SKM-1 (cell line): ENCODE measurements around the gene BBOF1.

Experiments
- DNase-seq: peaks from one replicate; lab custom pipeline; 2025; ENCODE audit not compliant: unreplicated experiment; lab: John Stamatoyannopoulos, UW

BBOF1 gene

GRCh38 chr14:74029136-74029535 is 10.0 kb downstream of the BBOF1 start:
- DNase-seq, result no peak

GRCh38 chr14:74034572-74034971 is 15.4 kb downstream of the BBOF1 start:
- no peak for DNase-seq

- DNase-seq, result no peak
Measured at GRCh38 chr14:74035556-74035955, 16.4 kb downstream of the BBOF1 start.

DNA sequence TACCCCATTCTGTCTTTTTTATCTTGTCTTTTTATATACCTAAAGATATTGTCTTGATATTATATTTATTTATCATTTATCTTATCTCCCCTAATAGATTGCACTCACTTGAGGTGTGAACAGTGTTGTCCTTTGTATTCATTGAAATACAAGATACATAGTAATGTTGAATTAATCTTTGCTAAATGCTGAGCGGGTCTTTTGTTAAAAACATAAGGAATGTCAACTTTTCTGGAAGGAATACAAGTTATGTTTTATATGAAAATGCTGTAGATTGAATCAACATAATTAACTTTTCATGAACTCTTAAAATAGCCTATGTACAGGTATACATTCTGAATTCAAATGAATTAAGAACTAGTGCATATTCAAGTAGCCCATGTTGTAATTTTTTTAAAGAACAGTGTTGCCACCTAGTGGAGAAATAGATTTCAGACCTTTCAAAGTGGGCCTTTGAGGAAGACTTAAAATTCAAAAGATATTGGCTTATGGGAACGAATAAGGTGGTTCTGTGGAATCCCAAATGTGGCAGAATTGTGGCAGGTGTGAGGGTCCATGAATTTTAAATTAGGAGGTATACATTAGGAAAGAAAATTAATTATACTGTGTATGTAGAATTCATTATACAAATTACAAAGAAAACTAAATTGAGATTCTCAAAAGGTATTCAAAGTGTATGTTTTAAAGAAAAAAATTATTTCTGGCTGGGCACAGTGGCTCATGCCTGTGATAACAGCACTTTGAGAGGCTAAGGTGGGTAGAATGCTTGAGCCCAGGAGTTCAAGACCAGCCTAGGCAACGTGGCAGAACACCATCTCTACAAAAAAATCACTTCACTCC is 19.1 kb downstream of the BBOF1 start:
- peak; percentile 4 for DNase-seq

DNA sequence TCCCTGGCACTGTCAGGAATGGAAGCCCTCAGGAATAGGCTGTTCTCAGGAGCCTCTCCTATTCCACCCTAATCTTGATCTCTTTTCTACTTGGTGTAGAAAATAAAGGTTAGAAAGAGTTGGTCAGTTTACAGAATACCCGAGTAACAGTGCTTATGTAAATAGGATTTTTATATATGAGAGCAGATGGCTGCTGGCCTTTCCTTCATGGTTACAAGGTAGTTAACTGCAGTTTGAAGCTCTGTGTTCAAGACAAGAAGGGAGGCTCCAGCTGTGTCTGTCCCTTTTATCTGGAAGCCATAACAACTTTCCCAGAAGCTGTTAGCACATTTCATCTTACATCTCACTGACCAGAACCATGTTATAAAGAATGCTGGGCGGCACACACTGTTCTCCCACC is 23.1 kb downstream of the BBOF1 start:
- DNase-seq, result no peak

DNA sequence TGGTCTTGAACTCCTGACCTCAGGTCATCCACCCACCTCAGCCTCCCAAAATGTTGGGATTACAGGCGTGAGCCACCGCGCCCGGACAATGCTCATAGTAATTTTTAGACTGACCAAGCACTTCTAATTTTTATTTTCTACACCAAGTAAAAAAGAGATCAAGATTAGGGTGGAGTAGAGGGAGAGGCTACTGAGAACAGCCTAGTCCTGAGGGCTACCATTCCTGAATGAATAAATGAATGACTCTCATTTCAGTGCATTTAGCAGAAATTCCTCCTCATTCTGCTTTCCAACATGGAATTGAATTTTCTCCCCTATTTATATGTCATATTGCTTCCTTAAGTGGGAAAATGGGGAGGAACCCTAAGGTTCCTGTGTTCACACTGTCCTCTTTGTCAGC is 26.4 kb downstream of the BBOF1 start:
- DNase-seq, result no peak

DNA sequence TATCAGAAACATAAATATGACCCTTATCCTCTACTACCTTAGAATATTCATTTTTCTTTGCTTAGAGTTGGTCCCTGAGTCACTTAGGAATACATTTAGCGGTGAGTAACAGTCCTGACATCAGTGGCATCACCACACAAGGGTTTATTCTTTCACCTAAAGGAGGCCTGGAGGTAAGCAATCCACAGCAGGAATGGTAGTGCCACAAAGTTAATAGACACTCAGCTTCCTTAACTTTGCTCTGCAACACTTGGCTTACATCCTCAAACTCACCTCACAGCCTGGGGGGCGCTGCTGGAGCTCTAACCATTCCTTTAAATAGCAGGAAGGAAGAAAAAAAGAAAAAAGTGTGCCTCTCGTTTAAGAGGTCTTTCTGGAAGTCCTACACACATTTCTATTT is 29.1 kb downstream of the BBOF1 start:
- DNase-seq, result no peak

DNA sequence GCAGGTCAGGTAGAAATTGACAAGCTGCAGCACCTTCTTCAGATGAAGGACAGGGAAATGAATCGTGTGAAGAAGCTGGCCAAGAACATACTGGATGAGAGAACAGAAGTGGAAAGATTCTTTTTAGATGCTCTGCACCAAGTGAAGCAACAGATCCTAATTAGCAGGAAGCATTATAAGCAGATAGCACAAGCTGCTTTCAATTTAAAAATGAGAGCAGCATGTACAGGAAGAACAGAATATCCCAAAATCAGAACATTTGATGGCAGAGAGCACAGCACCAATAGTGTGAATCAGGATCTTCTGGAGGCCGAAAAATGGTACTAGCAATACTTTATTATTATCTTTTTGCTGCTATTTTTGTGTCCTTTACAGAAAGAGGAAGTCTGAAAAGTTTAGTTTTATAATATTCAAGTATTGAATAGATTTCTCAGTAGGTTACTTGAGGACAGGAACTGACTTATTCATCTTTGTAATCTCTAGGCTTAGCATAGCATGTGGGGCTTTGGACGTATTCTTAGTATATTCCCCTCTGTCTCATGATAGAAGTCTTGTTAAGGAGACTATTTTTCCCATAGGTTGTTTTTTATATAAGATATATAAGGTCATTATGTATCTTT is 30.8 kb downstream of the BBOF1 start:
- no peak for DNase-seq

- no peak for DNase-seq
Measured at GRCh38 chr14:74062809-74063150, 43.6 kb downstream of the BBOF1 start.

DNA sequence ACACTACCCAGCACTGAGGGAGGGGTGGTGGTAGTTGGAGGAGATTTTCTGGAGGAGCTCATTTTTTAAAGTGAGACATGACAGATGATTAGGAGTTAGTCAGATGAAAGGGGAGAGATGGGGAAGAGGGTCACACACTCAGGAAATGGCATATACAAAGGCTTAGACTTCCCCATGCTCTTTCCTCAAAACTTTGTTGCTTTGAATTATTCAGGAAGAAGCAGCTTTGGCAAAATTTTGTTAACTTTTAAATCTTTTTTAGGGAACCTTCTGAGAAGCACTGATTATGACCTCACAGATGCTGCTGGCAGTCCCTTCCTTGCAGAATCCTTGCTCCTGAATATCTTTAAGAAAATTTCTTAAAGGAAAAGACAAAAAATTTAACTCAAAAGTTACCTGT is 45.3 kb downstream of the BBOF1 start:
- DNase-seq, result no peak

DNA sequence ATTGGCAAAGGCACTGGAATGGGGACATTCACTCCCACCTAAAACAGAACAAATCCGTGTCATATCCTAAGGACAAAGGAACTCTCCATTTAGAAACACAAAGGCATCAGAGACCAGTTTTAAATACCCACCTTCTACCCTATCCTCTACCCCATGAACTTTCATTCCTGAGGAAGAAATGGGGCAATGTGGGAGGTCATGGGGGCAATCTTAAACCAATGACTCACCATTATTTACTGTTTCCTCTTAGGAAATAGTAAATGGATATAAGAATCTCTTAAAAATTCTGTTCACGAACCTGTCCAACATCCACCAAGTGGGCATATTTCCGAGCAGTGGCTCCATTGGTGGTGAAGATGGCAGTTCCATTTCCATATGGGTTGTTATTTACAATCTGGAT is 45.7 kb downstream of the BBOF1 start:
- no peak for DNase-seq

GRCh38 chr14:74065746-74066575 is 46.8 kb downstream of the BBOF1 start:
- DNase-seq, result no peak

DNA sequence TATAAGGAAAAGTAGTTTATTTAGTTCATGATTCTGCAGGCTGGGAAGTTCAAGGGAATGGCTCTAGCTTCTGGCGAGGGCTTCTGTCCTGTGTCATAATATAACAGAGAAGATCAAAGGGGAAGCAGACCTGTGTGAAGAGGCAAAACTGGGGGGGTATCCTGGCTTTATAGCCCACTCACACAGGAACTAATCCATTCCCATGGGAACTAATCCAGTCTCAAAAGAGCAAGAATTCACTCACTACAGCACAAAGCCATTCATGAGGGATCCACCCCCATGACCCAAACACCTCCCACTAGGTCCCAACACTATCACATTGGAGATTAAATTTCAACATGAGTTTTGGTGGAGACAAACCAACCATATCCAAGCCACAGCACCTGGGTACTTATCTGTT is 58.3 kb downstream of the BBOF1 start:
- no peak for DNase-seq

DNA sequence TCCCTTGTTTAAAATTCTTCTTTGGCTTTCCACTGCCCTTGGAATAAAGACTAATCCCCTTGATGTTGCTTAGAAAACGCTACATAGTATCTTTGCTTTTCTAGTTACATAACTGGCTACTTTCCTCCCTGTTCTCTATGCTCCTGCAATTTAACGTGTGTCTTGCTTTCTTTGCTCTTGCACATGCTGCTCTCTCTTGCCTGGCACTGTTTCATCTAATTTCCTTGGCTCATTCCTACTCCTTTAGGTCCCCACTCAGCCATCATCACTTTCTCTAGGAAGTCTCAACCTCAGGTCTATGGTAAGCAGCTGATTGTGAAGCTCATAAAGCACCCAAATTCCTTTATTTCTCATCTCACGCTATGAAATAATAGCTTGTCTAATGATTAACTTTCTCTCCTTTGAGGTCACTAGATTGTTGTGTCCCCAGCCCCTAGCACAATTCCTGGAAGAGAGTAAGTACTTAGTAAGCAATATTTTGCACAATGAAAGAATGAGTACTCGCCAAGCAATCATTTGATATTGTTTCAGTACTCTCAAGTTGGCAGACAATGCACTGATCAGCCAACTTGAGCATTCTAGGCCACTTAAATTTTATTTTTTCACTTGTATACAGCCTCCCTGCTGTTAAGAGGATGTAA is 61.8 kb downstream of the BBOF1 start:
- DNase-seq, result no peak

DNA sequence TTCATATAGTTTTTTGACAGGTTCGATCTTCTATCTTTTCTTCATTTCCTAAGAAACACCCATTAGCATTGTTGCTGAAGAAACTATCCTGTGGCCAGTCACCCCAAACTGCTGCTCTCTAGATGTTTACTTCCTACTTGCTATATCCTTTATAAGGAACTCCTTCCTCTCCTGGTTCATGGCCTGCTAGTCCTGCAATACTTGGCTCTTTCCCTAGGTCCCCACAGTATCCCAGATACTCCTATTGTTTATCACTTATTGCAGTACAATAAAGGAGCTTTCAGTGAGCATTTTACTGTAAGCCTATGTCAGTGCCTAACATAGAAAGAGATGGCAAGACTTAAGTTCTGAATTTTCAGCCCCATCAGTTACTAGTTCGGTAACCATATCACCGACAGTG is 62.3 kb downstream of the BBOF1 start:
- DNase-seq, result no peak

DNA sequence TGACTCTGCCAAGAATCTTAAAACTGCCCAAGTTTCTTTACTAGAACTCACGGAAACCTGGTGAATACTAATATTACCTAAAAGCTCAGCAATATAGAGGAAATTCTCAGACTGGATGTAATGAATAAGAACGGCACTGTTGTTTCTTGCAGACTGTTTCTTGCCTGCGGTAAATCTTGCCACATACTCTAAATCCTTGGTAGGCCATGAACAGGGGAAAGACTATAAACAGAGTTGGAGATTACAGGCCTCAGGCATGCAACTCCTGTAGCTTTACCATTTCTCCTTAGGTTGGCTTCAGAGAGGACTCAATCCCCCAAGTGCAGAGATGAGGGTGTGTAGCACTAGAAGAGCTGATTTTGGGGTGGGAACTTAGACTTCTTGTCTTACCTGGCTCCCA is 64.0 kb downstream of the BBOF1 start:
- no peak for DNase-seq

- DNase-seq, result no peak
Measured at GRCh38 chr14:74083784-74084276, 64.7 kb downstream of the BBOF1 start.

GRCh38 chr14:74084277-74085046 is 65.3 kb downstream of the BBOF1 start, which contains the start of the genes ALDH6A1 and LIN52:
Gene ALDH6A1, minus strand, starts transcription at chr14:74084453. Its CDS starts 59 bp downstream, at chr14:74084394.
Gene LIN52, plus strand, starts transcription at chr14:74084956. Its CDS starts 19 bp downstream, at chr14:74084975.
- peak; percentile 91 for DNase-seq

DNA sequence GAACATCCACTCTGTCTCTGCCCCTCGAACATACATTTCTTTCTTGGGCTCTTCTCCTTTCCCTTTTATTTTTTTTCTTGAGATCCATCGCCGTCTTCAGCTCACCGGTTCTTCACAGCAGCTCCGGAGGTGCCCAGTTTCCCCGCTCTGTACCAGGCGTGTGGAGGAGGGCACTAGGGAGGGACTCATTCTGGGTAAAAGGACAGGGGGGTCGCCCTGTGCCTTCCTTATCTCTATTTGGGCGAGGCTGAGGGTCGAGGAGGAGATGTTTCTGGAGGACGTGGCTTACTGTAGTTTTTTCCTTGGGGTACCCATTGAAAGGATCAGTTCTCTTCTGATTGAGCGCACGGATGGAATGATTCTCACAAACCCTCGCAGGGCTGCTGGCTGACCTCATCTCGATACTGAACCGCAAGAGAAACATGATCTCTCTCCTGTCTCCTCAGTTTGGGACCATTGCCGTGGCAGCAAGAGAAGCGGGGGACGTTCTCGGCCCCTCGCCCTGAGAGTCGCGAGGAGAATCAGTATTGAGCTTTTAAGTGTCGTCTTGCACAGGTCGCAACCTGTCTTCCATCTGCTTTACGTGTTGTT is 66.0 kb downstream of the BBOF1 start:
- DNase-seq, result no peak

DNA sequence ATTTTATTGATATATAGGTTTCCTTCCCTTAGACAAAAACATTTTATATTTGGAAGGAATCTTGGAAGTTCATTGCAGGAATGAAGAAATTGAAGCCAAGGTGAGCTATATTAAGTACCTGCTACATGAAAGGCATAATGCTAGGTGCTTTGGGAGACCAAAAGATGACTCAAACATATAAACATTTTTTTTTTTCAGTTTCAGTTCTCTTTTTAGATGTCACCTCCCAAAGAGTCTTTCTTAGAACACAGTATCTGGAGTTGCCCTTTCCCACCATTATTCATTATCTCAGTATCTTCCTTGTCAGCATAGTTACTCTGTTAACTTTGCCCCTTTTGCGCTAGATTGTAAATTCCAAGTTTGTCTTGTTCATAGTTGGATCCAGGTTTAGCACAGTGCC is 66.7 kb downstream of the BBOF1 start:
- no peak for DNase-seq
